Activated CD4-positive, alpha-beta T cell treated with anti-CD3 and anti-CD28 coated beads, Interleukin-2, amount 10 ng/mL, durations not matched to agents 7 days and 5 days (primary cell): ENCODE results near the gene STK11. TPM values are rescaled to one million over a fixed set of nuclear protein-coding genes. Genes with fewer than 3 reads are reported as not detected.
A peak's percentile ranks its signal among the peaks of the same experiment; 100 is the strongest.

Experiments
- CTCF ChIA-PET: fragments of 350-600 bp; sonication (Branson Sonifier 250); formaldehyde crosslinking; loops from one replicate; lab custom pipeline; 2021; ENCODE audit warnings: antibody characterized with exemption; lab: Charles Lee
- POLR2A ChIA-PET: fragments of 350-600 bp; sonication (Branson Sonifier 250); formaldehyde crosslinking; loops from one replicate; lab custom pipeline; 2021; ENCODE audit warnings: antibody characterized with exemption; lab: Charles Lee
- DNase-seq: peaks from one replicate; pipeline ENCODE4 v3.0.0-alpha.2; 2020
- H3K27ac Mint-ChIP-seq: one replicate; pipeline ENCODE4 v1.8.0; 2021; ENCODE audit warnings: mild to moderate bottlenecking, moderate library complexity, mixed read lengths
- H3K27me3 Mint-ChIP-seq: one replicate; pipeline ENCODE4 v1.8.0; 2021; ENCODE audit warnings: mixed read lengths
- H3K36me3 Mint-ChIP-seq: one replicate; pipeline ENCODE4 v1.8.0; 2021; ENCODE audit warnings: low read depth, mixed read lengths
- H3K4me1 Mint-ChIP-seq: one replicate; pipeline ENCODE4 v1.8.0; 2021; ENCODE audit warnings: mixed read lengths
- H3K4me3 Mint-ChIP-seq: one replicate; pipeline ENCODE4 v1.8.0; 2021; ENCODE audit warnings: mild to moderate bottlenecking, moderate library complexity, mixed read lengths
- H3K9me3 Mint-ChIP-seq: one replicate; pipeline ENCODE4 v1.8.0; 2021; ENCODE audit warnings: mixed read lengths
- total RNA-seq, 2 experiments: library from RNA; stranded (reverse); gene quantifications; one replicate each; pipeline ENCODE4 v1.2.3, GENCODE V29; 2021

STK11 gene
- total RNA-seq, 2 experiments from 2014 or later, result 71.7 to 82.0 TPM

DNA sequence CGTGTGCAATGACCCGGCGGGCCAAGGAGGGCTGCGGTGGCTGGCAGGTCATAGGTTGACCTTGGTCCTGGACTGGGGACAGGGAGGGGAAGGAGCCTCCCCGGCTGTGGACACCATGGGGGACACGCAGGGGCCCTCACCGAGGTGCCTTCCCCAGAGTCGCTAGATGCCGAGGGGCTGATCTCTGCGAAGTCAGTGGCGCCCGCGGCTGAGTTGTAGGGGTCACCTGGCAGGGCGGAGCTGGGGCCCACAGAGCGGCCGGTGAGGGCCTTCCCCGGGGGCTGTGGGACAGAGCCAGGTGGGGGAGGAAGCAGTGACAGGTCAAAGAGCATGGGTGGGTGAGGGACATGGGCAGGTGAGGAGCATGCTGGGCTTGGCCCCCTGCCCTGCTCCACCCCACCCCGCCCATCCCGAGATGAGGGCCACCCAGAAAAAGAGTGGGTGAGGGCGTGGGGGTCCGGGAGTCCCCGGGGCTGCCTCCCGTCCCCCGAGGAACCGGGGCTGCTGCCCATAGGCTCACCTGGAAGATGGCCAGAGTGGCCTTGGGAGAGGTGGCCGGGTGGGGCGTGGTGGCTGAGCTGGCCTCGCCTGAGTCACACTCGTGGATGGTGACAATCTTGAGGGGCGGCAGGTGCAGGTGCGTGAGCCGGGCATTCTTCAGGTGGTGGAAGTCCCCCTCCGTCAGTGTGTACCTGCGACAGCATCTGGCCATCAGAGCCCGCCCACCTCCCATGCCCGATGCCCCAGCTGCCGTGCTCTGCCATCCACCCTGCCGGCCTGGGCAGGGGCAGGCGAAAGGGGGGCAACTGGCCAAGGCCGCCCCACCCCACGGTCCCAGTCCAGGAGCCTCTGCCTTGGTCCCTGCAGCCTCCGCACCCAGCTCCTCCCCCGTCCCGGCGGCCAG is 28.7 kb downstream of the STK11 start:
- no peak overlapping the region for H3K4me3 Mint-ChIP-seq
- CTCF ChIA-PET, result no interaction called here
- H3K4me1 Mint-ChIP-seq, result peaks cover 12% of the 10 kb centered on the region
- peaks cover 6% of the 10 kb centered on the region for H3K36me3 Mint-ChIP-seq
- no peak overlapping the region for H3K27ac Mint-ChIP-seq
- peaks cover 18% of the 10 kb centered on the region for H3K27me3 Mint-ChIP-seq
- DNase-seq, result no peak
- POLR2A ChIA-PET, result no interaction called here
- no peaks in the 10 kb centered on the region for H3K9me3 Mint-ChIP-seq

DNA sequence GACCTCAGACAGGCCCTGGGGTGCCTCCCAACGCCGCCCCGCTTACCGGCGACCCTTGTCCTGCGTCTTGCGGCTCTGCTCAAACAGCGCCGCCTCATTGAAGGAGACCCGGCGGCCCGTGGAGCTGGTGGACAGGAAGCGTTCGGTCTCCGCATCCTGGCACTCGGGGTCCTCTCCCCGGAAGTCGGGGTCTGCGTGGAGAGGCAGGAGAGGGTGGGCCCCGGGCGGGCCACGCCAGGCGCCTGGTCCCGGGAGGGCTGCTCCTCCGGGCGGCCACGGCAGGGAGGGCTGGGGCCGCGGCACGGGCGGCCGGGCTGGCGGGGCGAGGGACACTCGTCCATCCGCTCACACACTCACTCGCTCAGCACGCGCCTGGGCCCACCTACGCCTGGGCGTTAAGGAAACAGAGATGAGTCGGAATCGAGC is 29.4 kb downstream of the STK11 start:
- H3K36me3 Mint-ChIP-seq, result peaks cover 6% of the 10 kb centered on the region
- ChIA-PET POLR2A (no interaction called here), CTCF (no interaction called here)
- H3K9me3 Mint-ChIP-seq, result no peaks in the 10 kb centered on the region
- peaks cover 14% of the 10 kb centered on the region for H3K4me1 Mint-ChIP-seq
- no peak overlapping the region for H3K4me3 Mint-ChIP-seq
- no peak overlapping the region for H3K27ac Mint-ChIP-seq
- peaks cover 22% of the 10 kb centered on the region for H3K27me3 Mint-ChIP-seq
- no peak for DNase-seq

DNA sequence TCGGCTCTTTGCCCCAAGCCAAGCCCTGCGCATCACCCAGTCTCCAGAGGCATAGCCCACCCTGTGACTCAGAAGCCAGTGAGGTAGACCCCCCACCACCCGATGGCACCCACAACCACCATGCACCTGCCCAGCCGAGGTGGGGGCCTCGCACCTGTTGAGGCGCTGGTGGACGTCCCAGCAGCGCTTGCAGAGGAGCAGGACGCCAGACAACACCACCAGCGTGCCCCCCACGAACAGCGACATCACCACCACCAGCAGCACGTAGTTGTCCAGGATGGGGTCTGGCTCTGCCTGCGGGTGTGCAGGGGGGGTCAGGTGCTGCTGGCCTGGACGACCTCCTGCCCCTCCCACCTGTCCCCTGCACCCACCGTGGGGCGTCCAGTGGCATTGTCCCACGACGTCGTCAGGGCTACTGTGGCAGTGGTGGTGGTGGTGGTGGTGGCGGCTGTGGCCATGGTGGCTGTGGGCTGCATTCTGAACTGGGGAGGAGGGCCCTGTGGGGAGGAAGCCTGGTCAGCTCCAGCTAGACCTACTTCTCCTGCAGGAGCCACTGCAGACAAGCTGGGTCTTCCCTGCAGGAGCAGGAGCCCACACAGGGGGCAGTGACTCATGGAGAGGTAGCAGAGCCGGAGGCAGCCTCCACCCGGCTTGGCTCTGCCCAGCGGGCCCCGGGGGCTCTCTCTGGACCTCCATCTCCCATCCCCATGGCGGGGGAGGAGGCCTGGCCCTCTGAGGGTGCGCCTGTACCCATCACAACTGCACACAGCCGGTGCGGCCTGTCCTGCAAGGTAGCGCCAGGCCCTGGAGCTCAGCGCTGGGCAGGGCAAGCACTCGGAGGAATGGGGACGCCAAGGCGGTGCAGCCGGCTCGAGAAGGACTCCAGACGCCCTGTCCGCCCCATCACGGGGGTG is 30.3 kb downstream of the STK11 start:
- DNase-seq, result no peak
- ChIA-PET POLR2A (no interaction called here), CTCF (interaction anchor here (0.9 to 1.1 kb wide), 2 partner anchors 8 to 15 kb away, joined by 3 read pairs; no protein-coding TSS in a partner anchor)
- Mint-ChIP-seq H3K27ac (no peak overlapping the region), H3K4me3 (no peak overlapping the region), H3K9me3 (no peaks in the 10 kb centered on the region), H3K36me3 (peaks cover 6% of the 10 kb centered on the region), H3K27me3 (peaks cover 22% of the 10 kb centered on the region), H3K4me1 (peaks cover 18% of the 10 kb centered on the region)

DNA sequence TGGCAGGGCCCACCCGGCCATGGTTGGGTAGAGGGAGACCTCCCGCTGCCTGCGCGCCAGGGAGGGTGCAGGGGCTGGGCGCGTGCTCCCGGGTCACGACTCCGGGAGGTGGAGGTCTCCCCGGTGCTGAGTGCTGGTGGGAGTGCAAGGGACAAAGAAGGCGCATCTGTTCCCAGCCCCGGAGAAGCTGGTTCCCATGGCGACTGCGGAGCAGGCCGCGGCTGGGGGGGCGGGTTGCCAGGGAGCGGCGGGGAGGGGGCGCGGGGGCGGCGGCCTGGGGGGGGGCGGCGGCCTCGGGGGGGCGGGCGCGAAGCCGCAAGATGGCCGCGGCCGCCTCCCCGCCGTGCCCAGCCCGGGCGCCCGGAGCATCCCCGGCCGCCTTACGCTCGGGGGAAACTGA is 31.0 kb downstream of the STK11 start:
- Mint-ChIP-seq H3K27ac (no peak overlapping the region), H3K4me3 (no peak overlapping the region), H3K9me3 (no peaks in the 10 kb centered on the region), H3K4me1 (peaks cover 25% of the 10 kb centered on the region), H3K27me3 (peaks cover 23% of the 10 kb centered on the region), H3K36me3 (peaks cover 6% of the 10 kb centered on the region)
- POLR2A ChIA-PET, result no interaction called here
- no peak for DNase-seq
- CTCF ChIA-PET, result interaction anchor here (0.9 to 1.1 kb wide), 2 partner anchors 8 to 15 kb away, joined by 3 read pairs; no protein-coding TSS in a partner anchor

DNA sequence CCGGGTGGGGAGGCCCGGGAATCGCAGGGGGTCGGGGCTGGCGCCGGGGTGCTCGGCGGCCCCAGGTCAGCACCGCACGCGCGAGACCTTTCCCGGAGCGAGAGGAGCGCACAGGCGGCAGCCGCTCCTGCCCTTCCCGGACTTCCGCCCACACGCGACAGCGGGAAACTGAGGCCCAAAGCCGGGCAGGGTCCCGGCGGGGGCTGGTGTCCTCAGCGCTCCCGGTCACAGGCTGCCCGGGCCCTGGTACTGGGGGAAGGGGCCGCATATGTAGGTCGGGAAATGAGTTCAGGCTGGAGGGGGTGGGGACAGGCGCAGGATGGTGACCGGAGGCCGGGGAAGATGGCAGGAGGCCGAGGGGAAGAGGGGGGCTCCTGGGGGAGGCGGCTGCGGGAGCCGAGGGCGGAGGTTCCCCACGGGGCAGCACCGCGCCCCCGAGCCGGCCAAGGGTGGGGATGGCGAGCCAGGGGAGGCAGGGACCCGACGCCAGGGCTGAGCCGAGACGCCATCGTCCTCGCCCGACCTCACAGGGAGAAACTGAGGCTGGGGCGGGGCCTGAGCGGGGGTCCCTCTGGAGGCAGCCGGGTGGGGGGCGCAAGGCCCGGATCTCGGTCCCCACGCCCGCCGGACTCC is 31.6 kb downstream of the STK11 start:
- H3K4me3 Mint-ChIP-seq, result no peak overlapping the region
- H3K27me3 Mint-ChIP-seq, result peaks cover 23% of the 10 kb centered on the region

DNA sequence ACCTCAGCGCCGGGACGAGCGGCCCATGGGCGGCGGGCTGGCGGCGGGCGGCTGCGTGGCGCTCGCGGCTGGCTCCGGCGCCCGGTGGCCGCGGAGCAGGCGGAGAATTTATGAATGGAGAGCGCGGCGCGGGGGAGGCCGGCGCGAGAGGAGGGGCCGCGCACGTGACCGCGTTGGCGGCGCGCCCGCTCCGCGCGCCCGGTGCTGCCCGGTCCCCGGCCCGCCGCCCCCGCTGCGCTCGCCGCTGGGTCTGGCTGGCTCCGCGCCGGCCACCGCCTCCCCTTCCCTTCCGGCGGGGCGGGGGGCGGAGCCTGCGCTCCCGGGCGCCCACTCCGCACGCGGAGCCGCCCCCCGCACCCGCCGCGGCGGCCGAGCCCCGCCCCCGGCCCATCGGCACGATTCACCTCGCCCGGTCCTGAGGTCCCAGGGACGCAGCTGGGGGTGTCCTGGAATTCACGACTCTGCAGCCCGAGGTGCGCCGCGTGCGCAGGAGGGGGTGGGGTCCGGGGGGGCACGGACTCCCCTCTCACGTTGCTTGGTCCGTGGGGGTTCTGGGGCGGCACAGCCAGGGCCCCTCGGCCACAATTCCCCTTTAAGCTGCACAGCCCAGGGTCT is 32.3 kb downstream of the STK11 start, which contains the start of gene CBARP:
Gene CBARP (minus strand): TSS at position 252 of the 615 bp plus-strand sequence. CDS start 1,905 bp downstream, outside the sequence.
- CTCF ChIA-PET, result interaction anchor here (0.8 to 1.1 kb wide), 2 partner anchors 29 to 35 kb away, joined by 3 read pairs; no protein-coding TSS in a partner anchor
- peaks cover 9% of the 10 kb centered on the region for H3K36me3 Mint-ChIP-seq
- H3K4me1 Mint-ChIP-seq, result peaks cover 32% of the 10 kb centered on the region
- POLR2A ChIA-PET, result no interaction called here
- no peak for DNase-seq
- no peaks in the 10 kb centered on the region for H3K9me3 Mint-ChIP-seq
- H3K27ac Mint-ChIP-seq, result peak within 1 kb of the TSS; percentile 72
- H3K27me3 Mint-ChIP-seq, result peaks cover 23% of the 10 kb centered on the region
- peak within 1 kb of the TSS; percentile 66 for H3K4me3 Mint-ChIP-seq

More for the DNA sequence above, 31.6 kb downstream of the STK11 start:
- H3K27ac Mint-ChIP-seq, result no peak overlapping the region
- H3K36me3 Mint-ChIP-seq, result peaks cover 6% of the 10 kb centered on the region
- ChIA-PET POLR2A (no interaction called here), CTCF (interaction anchor here (1.1 kb wide), 1 partner anchor 16 kb away, joined by 3 read pairs; no protein-coding TSS in a partner anchor)
- peaks cover 25% of the 10 kb centered on the region for H3K4me1 Mint-ChIP-seq
- no peaks in the 10 kb centered on the region for H3K9me3 Mint-ChIP-seq
- no peak for DNase-seq

DNA sequence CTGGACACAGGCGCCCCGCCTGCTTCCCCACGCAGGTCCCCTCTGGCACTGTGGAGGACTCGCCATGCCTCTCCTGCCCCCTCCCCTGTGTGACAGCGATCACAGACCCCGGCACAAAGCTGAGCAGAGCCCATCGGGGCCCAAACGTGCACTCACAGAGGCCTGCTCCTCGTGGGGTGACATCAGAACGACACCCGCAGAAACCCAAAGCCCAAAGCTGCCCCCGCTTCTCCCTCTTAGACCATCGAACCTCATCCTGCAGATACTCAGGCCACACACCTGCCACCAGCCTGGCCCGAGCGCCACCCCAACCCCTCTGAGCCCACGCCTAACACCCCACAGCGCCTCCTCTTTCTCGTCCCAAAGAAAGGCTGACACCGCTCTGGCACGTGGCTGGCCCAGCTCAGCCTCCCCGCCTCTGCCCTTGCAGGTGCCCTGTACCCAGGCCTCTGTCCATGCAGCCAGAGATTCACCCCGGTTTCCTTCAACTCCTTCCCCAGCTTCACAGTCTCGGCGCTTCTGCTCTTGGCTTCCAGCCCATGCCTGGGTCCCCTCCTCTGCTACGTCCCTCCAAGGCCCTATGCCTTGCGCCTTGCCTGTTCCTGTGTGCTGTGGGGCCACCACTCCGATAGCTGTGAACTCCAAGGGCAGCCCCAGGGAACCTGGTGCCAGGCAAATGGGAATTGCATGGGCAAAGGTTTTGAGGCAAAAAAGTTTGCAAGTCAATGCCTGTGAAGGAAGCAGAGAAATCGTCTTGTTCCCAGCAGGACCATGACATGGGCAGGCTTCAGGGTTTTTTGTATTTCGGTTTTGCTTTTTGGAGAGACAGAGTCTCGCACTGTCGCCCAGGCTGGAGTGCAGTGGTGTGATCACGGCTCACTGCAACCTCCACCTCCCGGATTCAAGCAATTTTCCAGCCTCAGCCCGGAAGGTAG is 33.1 kb downstream of the STK11 start:
- DNase-seq, result no peak
- H3K27me3 Mint-ChIP-seq, result peaks cover 23% of the 10 kb centered on the region
- ChIA-PET CTCF (interaction anchor here (0.8 to 1.1 kb wide), 3 partner anchors 28 to 60 kb away, joined by 3 read pairs; no protein-coding TSS in a partner anchor), POLR2A (interaction anchor here (0.6 to 0.7 kb wide), 2 partner anchors 25 to 150 kb away, joined by 3 read pairs; no protein-coding TSS in a partner anchor)
- H3K4me1 Mint-ChIP-seq, result peaks cover 39% of the 10 kb centered on the region
- H3K4me3 Mint-ChIP-seq, result peak overlapping the region; percentile 66
- H3K9me3 Mint-ChIP-seq, result no peaks in the 10 kb centered on the region
- H3K27ac Mint-ChIP-seq, result peak overlapping the region; percentile 72
- H3K36me3 Mint-ChIP-seq, result peaks cover 9% of the 10 kb centered on the region

DNA sequence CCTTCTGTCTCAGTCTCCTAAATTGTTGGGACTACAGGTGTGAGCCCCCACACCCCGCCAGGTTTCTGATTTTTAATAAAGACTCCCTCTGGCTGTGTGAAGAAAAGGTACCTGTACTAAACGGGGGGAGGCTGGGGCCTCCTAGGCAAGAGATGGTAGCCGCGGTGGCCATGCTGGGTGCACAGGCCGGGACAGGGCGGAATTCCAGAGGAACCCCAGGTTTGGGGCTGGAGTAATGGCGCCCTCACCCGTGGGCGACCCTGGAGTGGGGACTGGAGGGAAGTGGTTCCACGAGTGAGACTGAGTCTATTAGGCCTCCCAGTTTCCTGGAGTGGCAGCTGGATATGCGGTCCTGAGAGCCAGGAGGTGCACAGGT is 33.8 kb downstream of the STK11 start:
- Mint-ChIP-seq H3K4me3 (peak overlapping the region; percentile 66), H3K27me3 (peaks cover 23% of the 10 kb centered on the region), H3K27ac (peak overlapping the region; percentile 50), H3K9me3 (no peaks in the 10 kb centered on the region), H3K36me3 (peaks cover 9% of the 10 kb centered on the region), H3K4me1 (peaks cover 39% of the 10 kb centered on the region)
- ChIA-PET CTCF (no interaction called here), POLR2A (interaction anchor here (0.6 to 0.7 kb wide), 2 partner anchors 26 to 151 kb away, joined by 3 read pairs; no protein-coding TSS in a partner anchor)
- DNase-seq, result no peak

DNA sequence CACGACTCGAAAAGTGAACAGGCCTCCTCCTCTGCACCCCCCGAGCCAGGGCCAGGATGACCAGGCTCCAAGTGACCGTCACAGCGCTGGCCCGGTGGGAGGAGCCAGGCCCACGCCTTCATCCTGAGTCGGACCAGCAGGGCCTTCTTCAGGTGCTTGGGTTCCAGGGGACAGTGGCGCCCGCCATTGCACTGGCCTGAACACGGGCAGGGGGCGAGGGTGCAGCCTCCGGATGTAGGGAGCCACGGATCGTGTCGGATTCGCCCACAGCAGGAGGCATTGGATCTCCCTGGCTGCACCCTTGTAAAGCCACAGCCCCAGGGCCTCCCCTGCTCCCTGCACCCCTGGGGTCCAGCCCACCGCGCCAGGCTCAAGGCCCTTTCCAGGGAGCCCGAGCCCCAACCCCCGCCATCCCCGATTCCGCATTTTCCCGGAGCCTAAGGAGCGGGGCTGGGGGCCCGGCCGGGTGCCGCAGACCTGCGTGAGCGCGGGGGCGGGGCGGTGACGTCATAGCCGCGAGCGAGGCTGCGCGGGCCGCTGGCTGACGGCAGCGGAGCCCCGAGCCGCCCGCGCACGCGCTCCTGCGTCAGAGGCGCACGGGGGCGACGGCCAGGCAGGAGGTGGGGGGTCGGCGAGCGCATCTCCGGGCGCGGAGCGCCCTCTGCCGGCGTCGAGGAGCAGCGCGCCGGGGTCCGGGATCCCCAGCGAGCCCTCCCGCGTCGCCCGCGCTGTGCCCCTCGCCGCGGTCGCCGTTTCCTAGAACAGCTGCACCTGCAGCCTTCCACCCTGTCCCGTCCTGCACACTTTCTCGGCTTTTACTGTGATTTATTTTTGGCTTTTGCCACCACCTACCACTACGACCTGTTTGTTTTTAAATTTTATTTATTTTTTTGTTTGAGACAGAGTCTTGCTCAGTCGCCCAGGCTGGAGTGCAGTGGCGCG is 34.5 kb downstream of the STK11 start:
- CTCF ChIA-PET, result interaction anchor here (0.7 to 7.5 kb wide), 8 partner anchors 15 to 300 kb away, joined by 3 to 299 read pairs (median 4); partner anchors contain the start of genes CIRBP, FAM174C and WDR18
- H3K9me3 Mint-ChIP-seq, result no peaks in the 10 kb centered on the region
- no peak overlapping the region for H3K27ac Mint-ChIP-seq
- peak overlapping the region; percentile 79 for H3K4me3 Mint-ChIP-seq
- POLR2A ChIA-PET, result no interaction called here
- peak; percentile 86 for DNase-seq
- peaks cover 23% of the 10 kb centered on the region for H3K27me3 Mint-ChIP-seq
- peaks cover 11% of the 10 kb centered on the region for H3K36me3 Mint-ChIP-seq
- H3K4me1 Mint-ChIP-seq, result peaks cover 43% of the 10 kb centered on the region

DNA sequence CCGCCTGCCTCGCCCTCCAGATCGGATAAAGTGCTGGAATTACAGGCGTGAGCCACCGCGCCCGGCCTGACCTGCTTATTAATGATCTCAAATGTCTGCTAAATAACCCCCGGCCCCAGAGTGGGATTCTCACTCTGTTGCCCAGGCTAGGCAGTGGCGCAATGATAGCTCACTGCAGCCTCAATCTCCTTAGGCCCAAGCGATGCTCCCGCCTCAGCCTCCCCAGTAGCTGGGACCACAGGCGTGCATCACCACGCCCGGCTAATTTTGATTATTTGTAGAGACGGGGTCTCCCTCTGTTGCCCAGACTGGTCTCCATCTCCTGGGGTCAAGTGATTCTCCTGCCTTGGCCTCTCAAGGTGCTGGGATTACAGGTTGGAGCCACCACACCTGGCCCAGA is 35.3 kb downstream of the STK11 start:
- H3K27me3 Mint-ChIP-seq, result peaks cover 23% of the 10 kb centered on the region
- no peaks in the 10 kb centered on the region for H3K9me3 Mint-ChIP-seq
- CTCF ChIA-PET, result interaction anchor here (0.7 to 7.5 kb wide), 8 partner anchors 16 to 301 kb away, joined by 3 to 299 read pairs (median 4); partner anchors contain the start of genes CIRBP, FAM174C and WDR18
- POLR2A ChIA-PET, result interaction anchor here (1.0 to 1.5 kb wide), 2 partner anchors 28 to 49 kb away, joined by 3 to 8 read pairs; partner anchors contain the start of gene CIRBP
- peaks cover 43% of the 10 kb centered on the region for H3K4me1 Mint-ChIP-seq
- H3K4me3 Mint-ChIP-seq, result peak overlapping the region; percentile 79
- DNase-seq, result no peak
- H3K27ac Mint-ChIP-seq, result peak overlapping the region; percentile 71
- peaks cover 11% of the 10 kb centered on the region for H3K36me3 Mint-ChIP-seq
